K562 (cell line): Measurements from ENCODE around the gene ALDOC. TPM values are rescaled to one million over a fixed set of nuclear protein-coding genes. Genes with fewer than 3 reads are reported as not detected.

Source experiments
- BHLHE40 ChIP-seq: IDR thresholded peaks from 2 replicates; pipeline ENCODE4 v1.6.1; 2011; ENCODE audit warnings: low read length, improper control_type of control experiment
- E2F6 ChIP-seq, 2 experiments: IDR thresholded peaks; 2 replicates each; pipeline ENCODE4 v1.6.1; 2011; ENCODE audit warnings: borderline replicate concordance in 1 of 2, control low read depth in 1 of 2, low read depth in 1 of 2, low read length in 1 of 2, mild to moderate bottlenecking in 1 of 2, mixed read lengths in 1 of 2, moderate library complexity in 1 of 2; ENCODE audit not compliant: insufficient read depth in 1 of 2, insufficient read length in 1 of 2, poor library complexity in 1 of 2, severe bottlenecking in 1 of 2; ENCODE audit errors: extremely low read depth in 1 of 2
- HEY1 ChIP-seq: fragments of 250-450 bp; sonication (Bioruptor Pico); IDR thresholded peaks from 2 replicates; pipeline ENCODE4 v1.5.0; 2020; ENCODE audit warnings: mild to moderate bottlenecking, moderate library complexity, borderline replicate concordance
- MGA ChIP-seq: fragments of 450-650 bp; IDR thresholded peaks from 2 replicates; pipeline ENCODE4 v1.6.1; 2016; ENCODE audit warnings: mild to moderate bottlenecking, moderate library complexity
- SIN3A ChIP-seq, 2 experiments: fragments of 150-350 bp in 1 of 2; IDR thresholded peaks; 2 replicates each; pipeline ENCODE4 v1.6.1; 2011 to 2016; ENCODE audit warnings: borderline replicate concordance in 2 of 2, low read depth in 2 of 2, low read length in 2 of 2, mild to moderate bottlenecking in 2 of 2, moderate library complexity in 2 of 2; ENCODE audit not compliant: control insufficient read depth in 1 of 2
- ZNF324 ChIP-seq: fragments of 250-450 bp; sonication (Bioruptor Pico); IDR thresholded peaks from 2 replicates; pipeline ENCODE4 v1.4.0; 2020; ENCODE audit warnings: mild to moderate bottlenecking
- polyA plus RNA-seq, 8 experiments: library from polyadenylated mRNA; depleted of rRNA in 4 of 8; stranded (reverse) in 5 of 8; unstranded in 3 of 8; fragments of >200 nt; fragmentation: Nextera tagmentation in 2 of 8; fragmentation: Illumina TruSeq in 1 of 8; extraction: Ambion mirVana in 2 of 8; extraction: Trizol in 1 of 8; gene quantifications; 2 replicates each; pipeline versions ENCODE4 v1.2.1 to v1.2.3, GENCODE V29; 2011 to 2014; ENCODE audit warnings: inconsistent platforms in 1 of 8, missing spikeins in 1 of 8
- total RNA-seq, 7 experiments: library from RNA; depleted of rRNA in 6 of 7; stranded (reverse); fragments of >200 nt in 6 of 7; fragmentation: Illumina TruSeq in 2 of 7; extraction: Trizol in 2 of 7; gene quantifications; 2 replicates each; pipeline versions ENCODE4 v1.2.1 to v1.2.3, GENCODE V29; 2011 to 2021; ENCODE audit warnings: low replicate concordance in 1 of 7
- TF ChIP-seq, protein P1 (sequence below): sonication (generic); formaldehyde crosslinking; IDR thresholded peaks from 2 replicates; pipeline ENCODE4 v1.8.1; 2023; ENCODE audit warnings: missing genetic modification reagents, mild to moderate bottlenecking, borderline replicate concordance

Gene ALDOC
- total and polyA plus RNA-seq, 9 of the 15 experiments (the other 6 are each of a cell fraction or from before 2014, with no cell fraction given): 43.2 to 263 (median 99.2) TPM

DNA sequence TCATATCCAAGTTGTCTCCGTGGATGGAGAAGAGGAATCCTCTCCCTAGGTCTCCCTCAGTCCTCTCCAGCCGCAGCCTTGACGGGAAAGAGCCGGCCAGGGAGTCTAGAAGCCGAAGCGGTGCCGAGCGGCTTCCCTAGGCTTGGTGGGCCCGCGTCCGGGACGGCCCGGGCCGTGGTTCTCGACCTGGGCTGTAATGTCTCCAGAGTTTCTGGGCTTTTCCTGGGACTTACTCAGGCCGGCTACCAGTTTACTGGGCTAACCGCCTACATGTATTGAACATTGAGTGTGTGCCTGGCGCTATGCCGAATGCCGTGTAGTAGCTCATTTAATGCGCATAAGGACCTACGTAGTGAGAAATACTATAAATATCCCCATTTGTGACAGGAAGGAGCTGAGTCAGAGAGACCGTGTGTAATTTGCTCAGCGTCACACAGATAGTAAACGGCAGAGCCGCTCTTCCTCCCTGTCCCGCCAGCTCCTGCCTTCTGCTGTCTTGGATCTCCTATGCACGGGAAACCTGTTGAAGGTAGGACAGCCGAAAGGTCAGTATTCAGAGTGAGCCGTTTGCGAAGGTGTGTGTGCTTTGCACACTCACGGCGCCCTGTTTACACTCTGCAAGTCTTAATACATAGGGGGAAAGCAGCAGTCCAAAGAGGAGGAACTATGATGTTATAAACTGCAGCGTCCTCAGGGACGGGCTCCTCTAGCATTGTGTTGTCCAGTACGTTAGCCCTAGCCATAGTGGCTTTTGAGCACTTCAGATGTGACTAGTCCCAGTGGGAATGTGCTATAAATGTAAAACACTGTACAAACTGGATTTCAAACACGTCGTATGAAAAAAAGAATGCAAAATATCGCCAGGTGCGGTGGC, 22.9 kb upstream of the ALDOC start (continued):
- peak; percentile 41; the same call in 1 of the 2 replicates for TF ChIP-seq MGA
- no peak for TF ChIP-seq HEY1 (CRISPR knock-in tag)
- no peak for TF ChIP-seq ZNF324 (CRISPR knock-in tag)
- peak in 1 of 2 experiments; percentile 74 for TF ChIP-seq E2F6 (IDR thresholded peaks at IDR 0.05; ENCODE audit: borderline replicate concordance in 1 of 2, extremely low read depth in 1 of 2, insufficient read depth in 1 of 2, insufficient read length in 1 of 2, low read depth in 1 of 2, low read length in 1 of 2, poor library complexity in 1 of 2, severe bottlenecking in 1 of 2)
- TF ChIP-seq SIN3A (IDR thresholded peaks at IDR 0.05; ENCODE audit: borderline replicate concordance in 2 of 2, control insufficient read depth in 1 of 2, low read depth in 2 of 2, low read length in 2 of 2): no peak
- TF ChIP-seq, protein P1, sequence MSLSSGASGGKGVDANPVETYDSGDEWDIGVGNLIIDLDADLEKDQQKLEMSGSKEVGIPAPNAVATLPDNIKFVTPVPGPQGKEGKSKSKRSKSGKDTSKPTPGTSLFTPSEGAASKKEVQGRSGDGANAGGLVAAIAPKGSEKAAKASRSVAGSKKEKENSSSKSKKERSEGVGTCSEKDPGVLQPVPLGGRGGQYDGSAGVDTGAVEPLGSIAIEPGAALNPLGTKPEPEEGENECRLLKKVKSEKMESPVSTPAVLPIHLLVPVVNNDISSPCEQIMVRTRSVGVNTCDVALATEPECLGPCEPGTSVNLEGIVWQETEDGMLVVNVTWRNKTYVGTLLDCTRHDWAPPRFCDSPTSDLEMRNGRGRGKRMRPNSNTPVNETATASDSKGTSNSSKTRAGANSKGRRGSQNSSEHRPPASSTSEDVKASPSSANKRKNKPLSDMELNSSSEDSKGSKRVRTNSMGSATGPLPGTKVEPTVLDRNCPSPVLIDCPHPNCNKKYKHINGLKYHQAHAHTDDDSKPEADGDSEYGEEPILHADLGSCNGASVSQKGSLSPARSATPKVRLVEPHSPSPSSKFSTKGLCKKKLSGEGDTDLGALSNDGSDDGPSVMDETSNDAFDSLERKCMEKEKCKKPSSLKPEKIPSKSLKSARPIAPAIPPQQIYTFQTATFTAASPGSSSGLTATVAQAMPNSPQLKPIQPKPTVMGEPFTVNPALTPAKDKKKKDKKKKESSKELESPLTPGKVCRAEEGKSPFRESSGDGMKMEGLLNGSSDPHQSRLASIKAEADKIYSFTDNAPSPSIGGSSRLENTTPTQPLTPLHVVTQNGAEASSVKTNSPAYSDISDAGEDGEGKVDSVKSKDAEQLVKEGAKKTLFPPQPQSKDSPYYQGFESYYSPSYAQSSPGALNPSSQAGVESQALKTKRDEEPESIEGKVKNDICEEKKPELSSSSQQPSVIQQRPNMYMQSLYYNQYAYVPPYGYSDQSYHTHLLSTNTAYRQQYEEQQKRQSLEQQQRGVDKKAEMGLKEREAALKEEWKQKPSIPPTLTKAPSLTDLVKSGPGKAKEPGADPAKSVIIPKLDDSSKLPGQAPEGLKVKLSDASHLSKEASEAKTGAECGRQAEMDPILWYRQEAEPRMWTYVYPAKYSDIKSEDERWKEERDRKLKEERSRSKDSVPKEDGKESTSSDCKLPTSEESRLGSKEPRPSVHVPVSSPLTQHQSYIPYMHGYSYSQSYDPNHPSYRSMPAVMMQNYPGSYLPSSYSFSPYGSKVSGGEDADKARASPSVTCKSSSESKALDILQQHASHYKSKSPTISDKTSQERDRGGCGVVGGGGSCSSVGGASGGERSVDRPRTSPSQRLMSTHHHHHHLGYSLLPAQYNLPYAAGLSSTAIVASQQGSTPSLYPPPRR: no peak; the same call in 1 of the 2 replicates
- TF ChIP-seq BHLHE40: no peak
